Activated CD8-positive, alpha-beta memory T cell treated with anti-CD3 and anti-CD28 coated beads, Interleukin-2, amount 50 U/mL, for 24 hours (primary cell): ENCODE results near the gene GSDME.

Source experiments
- DNase-seq: peaks from one replicate; pipeline ENCODE4 v3.0.0-alpha.2; 2020; ENCODE audit errors: extremely low read depth

The GSDME gene

GRCh38 chr7:24653316-24654085 is 103.8 kb downstream of the GSDME start:
- DNase-seq, result no peak

GRCh38 chr7:24652251-24652939 is 104.9 kb downstream of the GSDME start:
- DNase-seq, result no peak
